GM21367 (cell line): ENCODE data around the gene ASB14.
"Not testable (repeated sequence)": the region's sequence is repeated elsewhere in the genome, so short reads cannot be mapped to it uniquely, and the experiment has no call there.

Experiments
- ATAC-seq: cut with Tn5 transposase; IDR thresholded peaks from one replicate; pipeline ENCODE4 v1.9.1; 2021; ENCODE audit not compliant: unreplicated experiment

ASB14 gene

DNA sequence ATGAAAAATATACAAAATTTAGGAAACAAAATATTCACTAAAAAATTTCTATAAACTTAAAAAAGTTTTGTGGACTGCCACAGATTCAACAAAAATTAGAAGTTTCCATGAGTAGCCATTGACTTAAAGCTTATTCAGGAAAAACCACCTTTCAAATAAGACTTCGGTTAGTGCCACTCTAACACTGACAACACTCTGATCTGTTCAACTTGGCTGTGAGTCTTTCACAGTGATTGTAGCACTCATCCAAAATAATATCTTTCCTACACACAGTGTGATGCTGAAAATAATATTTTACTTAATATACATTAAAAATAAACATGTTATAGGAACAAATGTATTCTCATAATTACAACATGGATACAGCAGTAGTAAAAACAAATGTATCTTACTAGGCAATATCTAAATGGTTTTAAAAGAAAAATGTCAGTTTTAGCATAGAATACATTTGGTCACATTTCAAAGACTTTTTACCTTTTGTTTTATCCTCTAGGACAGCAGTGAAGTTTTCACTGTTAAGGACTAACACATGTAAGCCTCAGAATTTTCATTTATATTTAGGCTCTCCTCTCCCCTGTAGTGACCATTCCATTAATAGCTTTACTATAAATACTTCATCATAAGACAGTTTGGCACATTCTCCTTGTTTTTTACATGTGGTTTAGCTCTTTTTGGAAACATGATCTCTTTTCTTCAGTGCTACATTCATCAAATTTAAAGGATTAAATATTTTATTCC lies at the start of gene ASB14:
ASB14 (minus strand) TSS at position 527 of the 738 bp plus-strand sequence. CDS start 652 bp downstream, outside the sequence.
- no peak for ATAC-seq

DNA sequence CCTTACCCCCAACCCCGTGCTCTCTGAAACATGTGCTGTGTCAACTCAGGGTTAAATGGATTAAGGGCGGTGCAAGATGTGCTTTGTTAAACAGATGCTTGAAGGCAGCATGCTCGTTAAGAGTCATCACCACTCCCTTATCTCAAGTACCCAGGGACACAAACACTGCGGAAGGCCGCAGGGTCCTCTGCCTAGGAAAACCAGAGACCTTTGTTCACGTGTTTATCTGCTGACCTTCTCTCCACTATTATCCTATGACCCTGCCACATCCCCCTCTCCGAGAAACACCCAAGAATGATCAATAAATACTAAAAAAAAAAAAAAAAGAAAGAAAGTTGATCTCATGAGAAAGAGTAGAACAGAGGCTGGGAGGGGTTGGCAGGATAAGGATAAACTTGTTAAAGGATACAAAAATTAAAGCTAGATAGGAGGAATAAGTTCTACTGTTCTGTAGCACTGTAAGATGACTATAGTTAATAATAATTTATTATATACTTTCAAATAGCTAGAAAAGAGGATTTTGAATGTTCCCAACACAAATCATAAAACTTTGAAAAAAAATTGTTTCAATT lies 46.7 kb upstream of the ASB14 start:
- ATAC-seq = not testable (repeated sequence)

DNA sequence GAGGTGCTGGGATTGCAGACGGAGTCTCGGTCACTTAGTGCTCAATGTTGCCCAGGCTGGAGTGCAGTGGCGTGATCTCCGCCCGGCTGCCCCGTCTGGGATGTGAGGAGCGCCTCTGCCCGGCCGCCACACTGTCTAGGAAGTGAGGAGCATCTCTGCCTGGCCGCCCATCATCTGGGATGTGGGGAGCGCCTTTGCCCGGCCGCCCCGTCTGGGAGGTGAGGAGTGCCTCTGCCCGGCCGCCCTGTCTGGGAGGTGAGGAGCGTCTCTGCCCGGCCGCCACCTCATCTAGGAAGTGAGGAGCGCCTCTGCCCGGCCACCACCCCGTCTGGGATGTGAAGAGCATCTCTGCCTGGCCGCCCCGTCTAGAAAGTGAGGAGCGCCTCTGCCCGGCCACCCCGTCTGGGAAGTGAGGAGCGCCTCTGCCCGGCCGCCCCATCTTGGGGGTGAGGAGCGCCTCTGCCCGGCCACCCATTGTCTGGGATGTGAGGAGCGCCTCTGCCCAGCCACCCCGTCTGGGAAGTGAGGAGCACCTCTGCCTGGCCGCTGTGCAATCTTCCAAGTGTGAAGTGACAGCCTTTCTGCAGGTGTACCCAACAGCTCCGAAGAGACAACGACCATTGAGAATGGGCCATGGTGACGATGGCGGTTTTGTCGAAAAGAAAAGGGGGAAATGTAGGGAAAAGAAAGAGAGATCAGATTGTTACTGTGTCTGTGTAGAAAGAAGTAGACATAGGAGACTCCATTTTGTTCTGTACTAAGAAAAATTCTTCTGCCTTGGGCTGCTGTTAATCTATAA lies 46.0 kb upstream of the ASB14 start:
- not testable (repeated sequence) for ATAC-seq

DNA sequence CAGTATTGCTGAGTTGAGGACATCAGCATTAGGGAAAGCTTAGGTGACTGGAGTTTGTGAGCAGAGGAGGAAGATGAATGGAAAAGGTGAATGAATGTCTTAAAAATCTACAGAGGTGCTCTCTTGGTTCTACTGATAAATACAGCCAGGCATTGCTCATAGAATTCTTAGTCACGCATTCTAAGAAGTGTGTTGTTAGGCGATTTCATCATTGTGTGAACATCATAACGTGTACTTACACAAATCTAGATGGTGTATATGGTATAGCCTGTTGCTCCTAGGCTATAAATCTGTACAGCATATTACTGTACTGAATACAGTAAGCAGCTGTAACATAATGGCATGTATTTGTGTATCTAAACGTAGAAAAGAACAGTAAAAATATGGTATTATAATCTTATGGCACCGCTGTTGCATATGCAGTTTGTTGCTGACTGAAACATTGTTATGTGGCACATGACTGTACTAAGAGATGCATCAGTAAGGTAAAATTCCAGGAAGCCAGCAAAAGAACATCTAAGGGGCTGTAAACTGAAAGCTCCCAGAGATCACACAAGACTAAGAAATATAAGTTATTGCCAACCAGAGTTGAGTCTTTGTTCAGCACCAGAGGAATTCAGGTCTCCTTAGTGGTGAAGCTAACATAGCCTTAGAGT lies 42.9 kb upstream of the ASB14 start:
- no peak for ATAC-seq

DNA sequence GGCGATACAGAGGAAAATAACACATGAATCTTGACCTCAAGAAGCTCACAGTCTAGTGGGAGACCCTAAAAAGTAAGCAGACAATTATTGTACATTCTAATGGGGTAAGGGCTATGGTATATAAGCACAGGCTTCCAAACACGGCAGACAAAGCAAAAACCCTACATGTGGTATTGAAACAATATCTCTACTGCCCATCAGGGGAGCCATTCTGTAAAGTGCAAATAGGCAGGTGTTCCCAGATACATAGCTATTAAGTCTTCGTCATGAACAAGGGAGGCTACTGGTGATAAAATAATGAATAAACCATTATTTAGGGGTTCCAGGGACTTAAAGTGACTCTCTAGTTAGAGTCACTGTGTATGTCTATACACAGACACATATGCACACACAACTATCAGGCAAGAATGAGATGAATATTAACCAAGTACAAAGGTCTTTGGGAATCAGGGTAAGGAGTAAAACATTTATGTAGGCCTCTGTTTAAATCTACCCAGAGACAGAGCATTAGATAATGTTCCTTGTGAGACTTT lies 38.7 kb upstream of the ASB14 start:
- ATAC-seq = no peak

DNA sequence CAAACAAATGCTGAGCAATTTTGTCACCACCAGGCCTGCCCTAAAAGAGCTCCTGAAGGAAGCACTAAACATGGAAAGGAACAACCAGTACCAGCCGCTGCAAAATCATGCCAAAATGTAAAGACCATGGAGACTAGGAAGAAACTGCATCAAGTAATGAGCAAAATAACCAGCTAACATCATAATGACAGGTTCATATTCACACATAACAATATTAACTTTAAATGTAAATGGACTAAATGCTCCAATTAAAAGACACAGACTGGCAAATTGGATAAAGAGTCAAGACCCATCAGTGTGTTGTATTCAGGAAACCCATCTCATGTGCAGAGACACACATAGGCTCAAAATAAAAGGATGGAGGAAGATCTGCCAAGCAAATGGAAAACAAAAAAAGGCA lies 34.0 kb upstream of the ASB14 start:
- not testable (repeated sequence) for ATAC-seq

DNA sequence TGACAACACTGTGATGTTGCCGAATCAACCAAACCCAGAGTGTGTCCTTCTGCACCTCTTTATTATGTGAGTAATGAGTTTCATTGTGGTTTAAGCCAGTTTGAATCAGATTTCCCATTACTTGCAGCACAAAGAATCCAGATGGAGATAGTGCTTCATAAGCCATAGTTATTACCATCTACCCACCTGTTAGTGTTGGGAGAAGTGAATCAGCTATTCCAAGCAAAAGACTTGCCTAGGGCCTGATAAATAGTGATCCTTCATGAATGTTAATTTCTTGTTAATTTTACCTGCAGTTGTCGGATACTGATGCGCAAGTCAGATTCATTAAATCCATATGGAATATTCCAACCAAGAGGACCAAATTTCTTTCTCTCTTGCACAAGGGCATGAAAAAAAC lies 21.7 kb upstream of the ASB14 start:
- no peak for ATAC-seq

DNA sequence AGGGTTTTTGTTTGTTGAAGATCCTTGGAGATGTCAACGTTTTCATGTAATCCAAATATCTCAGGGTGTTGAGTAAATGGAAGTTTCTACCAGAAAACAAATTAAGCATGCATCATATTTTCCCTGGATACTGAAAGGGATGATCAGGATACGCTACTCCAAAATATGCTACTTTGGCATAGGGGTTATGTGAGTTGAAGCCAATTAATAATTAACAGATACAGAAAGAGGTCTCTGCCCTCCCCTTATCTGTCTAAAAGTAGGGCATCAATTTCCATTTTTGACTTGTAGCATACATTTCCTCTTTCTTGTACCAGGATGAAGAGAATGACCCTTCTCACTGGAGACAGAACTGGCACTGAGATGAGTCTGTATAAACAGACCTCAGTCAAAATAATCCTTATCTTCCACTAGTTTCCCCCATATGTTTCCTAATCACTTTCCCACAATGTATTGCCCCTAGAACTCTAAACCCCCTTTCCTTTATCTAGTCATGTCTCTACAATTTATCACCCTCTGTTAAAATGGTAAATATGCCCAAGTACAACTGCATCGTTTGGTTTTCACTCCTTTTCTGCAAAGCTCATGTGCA lies 17.4 kb upstream of the ASB14 start:
- ATAC-seq = no peak

DNA sequence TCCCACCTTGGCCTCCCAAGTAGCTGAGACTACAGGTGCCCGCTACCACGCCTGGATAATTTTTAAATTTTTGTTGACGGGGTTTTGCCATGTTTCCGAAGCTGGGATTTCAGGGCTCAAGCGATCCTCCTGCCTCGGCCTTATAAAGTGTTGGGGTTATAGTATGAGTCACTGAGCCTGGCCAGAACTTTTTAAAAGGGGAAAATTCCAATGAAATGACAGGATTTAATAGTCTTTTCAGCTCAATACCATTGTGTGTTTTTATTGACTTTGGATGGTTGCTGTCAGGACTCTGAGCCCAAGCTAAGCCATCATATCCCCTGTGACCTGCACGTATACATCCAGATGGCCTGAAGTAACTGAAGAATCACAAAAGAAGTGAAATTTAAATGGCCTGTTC lies 11.0 kb upstream of the ASB14 start:
- ATAC-seq = not testable (repeated sequence)

DNA sequence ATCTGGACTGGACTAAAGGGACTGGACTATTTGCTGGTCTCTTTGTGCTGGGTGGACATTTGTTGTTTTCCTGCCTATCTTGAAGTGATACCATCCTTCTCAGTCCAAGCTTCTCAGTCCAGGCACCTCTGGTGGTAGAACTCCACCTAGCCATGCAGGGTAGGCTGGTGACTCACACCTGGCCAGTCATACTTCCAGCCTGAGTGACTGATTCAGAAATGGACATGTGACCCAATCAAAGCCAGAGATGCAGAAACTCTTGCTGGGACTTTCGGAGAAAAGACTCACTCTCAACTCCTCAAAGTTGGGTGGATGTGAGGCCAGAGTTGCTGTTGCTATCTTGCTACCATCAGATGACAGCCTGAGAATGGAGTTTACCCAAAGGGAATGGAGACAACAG lies 5.6 kb upstream of the ASB14 start:
- no peak for ATAC-seq

DNA sequence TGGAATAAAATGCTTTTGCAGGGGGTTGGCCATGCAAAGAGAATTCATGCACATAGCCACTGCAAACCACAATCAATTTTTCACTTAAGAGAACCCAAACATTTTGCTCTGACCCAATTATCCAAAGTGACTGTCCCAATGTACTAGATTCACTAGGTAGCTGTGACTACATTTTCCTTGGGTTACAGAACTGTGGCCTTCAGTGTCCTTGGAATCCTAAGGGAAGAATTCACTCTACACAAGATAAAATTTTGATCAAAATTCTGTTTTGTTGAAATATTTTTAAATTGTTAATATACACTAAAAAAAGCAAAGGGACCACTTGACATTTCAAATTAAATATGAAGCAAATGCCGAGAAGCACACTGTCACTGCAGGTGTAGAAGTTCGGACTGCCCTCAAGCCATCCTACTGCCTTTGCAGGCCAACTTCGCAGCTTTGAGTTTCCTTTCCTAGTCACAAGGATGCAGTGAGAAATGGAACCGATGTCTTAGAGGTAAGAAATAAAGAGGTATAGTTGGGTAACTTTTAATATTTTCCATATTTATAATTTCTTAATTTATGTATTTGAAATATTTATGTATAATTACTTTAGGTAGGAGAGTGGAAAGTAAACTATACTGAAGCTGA lies 527 bp upstream of the ASB14 start:
- no peak for ATAC-seq

DNA sequence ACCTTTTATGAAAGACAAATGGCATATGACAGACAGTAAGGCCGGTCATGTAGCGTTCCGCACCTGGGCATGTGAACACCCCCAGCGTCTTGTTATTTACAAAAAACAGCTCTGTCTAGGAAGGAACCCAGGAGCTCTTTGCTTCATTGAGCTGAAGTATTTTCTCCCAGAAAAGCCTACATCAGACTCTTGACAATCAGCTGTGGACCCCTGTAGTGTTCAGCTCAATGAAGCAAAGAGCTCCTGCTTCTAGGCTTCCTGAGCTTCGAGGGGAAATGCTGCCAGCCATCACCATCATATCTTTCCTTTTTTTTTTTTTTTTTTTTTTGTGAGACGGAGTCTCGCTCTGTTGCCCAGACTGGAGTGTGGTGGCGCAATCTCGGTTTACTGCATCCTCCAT lies 4.1 kb downstream of the ASB14 start:
- ATAC-seq = no peak

DNA sequence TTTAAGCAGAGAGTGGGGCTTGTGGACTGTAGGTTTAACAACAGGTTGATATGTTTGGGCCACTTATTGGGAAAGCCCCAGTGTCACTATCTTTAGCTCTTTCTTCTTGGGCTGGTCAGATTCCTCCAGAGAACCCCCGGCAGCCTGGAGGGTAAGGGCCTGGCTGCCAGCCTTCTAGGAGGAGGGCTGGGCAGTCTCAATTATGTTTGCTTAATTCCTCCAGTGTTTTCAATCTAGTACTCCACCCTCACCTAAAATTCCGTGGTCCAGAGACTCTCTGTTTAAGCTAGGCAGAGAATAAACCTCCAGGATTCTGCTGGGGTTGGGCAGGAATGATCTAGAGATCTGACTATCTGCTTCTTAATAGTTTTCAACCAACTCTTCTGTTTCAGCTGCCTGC lies 5.3 kb downstream of the ASB14 start:
- no peak for ATAC-seq

DNA sequence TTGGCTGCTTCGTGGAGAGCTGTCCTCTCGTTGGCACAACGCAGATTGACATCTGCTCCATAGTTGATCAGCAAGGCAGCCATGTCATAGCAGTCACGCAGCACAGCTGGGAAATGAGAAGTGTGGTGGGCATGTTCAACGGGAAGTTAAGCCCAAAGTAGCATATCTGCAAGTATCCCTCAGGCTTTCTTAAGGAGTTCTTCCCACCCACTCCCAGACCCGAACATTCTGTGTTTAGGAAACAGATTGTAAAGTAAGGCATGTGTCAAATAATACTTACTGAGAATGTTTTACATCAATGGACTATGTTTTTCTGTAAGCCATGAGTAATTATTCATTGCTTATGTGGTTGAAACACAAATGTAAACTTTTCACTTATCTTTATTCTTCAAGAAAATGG lies 9.2 kb downstream of the ASB14 start:
- ATAC-seq = no peak

DNA sequence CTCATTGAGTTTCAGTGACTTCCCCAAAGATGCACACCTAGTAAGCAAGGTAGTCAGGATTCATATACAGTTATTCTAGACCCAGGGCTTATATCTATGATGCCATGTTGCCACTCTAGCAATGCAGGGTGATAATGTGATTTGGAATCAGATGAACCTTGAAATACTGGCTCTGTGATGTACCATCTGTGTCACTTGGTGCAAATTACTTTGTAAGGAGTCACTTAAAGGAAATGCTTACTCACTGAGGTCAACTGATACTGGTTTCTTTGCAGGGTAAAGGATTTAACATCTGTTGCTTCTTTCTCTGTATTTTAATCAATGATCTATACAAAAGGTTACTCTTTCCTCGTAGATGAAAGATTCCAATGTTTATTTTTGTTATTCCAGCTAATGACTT lies 10.8 kb downstream of the ASB14 start:
- no peak for ATAC-seq

DNA sequence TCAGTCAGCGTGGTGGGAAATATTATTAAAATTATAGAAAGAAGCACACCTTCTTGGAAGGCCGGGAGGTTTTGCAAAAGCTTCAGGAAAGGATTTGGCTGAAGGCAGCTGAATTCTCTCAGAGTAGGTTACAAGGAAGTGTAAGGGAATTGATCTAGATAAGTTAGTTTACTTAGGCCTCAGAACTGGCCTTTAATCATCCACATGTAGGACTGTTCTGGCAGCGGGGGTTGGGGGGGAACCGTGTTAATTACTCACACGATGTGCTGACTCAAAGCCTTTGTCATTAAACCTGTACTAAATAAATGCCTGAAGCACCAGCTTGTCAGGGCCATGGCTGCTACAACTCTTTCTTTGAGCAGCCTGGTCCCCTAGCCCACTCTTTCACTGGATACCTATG lies 12.8 kb downstream of the ASB14 start:
- no peak for ATAC-seq

DNA sequence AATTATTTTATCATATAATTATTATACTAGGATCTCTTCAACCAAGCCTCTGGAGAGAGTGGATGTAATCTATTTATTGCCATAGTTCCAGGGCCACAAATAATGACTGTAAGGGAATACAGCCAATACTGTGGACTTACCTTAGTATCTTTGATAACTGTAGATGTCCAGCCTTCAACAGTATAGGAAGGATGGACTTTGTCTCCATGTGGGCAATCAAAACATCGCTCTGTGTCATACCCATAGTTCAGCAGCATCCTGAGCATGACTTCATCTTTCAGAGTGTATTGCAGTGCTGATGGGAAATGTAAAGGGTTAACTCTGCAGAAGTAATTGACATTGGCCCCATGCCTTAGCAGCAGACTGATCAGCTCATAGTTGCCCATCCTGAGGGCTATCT lies 14.2 kb downstream of the ASB14 start:
- ATAC-seq = no peak

DNA sequence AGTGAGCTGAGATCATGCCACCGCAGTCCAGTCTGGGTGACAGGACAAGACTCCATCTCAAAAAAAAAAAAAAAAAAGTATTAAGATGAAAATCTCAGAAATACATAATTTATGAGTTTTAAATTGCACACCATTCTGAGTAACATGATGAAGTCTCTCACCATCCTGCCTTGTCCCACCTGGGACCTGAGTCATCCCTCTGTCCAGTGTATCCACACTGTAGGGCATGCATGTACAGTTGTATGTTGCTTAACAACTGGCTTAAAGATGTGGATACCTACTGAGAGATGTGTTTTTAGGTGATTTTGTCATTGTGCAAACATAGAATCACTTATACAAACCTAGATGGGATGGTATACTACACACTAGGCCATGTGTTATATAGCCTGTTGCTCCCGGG lies 17.1 kb downstream of the ASB14 start:
- ATAC-seq = no peak

DNA sequence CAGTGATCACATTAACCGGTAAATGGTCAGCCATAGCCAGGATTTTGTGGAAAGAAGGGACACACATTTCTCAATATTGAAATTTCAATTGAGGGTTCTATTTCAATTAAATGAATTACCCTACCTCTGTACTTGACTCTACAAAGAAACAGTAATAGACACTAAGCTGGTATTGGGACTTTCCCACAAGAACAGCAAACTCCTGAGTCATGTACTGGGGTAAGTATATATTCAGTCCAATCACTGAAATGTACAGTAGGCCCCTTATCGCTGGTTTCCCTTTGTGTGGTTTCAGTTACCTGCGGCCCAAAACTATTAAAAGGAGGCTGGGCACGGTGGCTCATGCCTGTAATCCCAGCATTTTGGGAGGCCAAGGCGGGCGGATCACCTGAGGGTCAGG lies 17.6 kb downstream of the ASB14 start:
- ATAC-seq = no peak

DNA sequence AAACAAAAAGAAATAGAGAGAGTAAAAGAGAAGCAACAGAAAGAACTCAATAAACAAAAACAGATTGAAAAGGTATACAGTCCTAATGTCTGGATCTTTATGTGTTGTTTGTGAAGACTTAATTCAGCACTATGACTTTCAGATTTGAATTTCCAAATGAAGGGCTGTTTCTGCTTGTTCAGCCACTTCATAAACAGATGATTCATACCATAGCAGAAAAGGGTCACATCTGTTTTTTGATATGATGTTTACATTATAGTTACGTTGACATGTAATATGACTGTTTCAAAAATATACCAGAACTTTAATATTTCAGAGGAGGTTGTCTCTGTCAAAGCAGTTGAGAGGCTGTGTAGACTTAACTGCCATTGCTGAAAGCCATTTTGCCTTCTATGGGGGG lies 24.1 kb downstream of the ASB14 start:
- no peak for ATAC-seq

DNA sequence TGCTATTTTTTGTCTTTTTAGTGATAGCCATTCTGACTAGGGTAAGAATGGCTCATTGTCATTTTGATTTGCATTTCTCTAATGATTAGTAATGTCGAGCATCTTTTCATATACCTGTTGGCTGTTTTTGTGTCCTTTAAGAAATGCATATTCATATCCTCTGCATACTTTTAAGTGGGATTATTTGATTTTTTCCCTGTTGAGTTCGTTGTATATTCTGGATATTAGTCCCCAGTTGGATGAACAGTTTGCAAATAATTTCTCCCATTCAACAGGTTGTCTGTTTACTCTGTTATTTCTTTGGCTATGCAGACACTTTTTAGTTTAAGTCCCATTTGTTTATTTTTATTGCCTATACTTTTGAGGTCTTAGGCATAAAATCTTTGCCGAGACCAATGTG lies 30.6 kb downstream of the ASB14 start:
- no peak for ATAC-seq
